OCI-LY7 (cell line): ENCODE measurements around the gene TRIM16. TPM values are rescaled to one million over a fixed set of nuclear protein-coding genes. Genes with fewer than 3 reads are reported as not detected.

ENCODE experiments used
- small RNA-seq: library from RNA; depleted of rRNA; stranded (forward); fragments of <200 nt; gene quantifications from one replicate; pipeline ENCODE3, GENCODE V24; 2014
- total RNA-seq, 2 experiments: library from RNA; depleted of rRNA in 1 of 2; stranded (reverse); fragments of >200 nt in 1 of 2; shearing (Covaris generic) in 1 of 2; gene quantifications; 2 replicates each; pipeline ENCODE4 v1.2.3, GENCODE V29; 2014 to 2022

Gene TRIM16
- total RNA-seq, 2 experiments from 2014 or later: 13.2 to 13.8 TPM

Small RNA genes within 50 kb of the gene (small RNA-seq; reads per million reads assigned to genes)
- not detected for gene AC005838.1
- gene ZNF29P: not detected

Other genes starting within 250 kb of the TRIM16 start
- 0.31 and 1.7 TPM in 2 replicates for gene CDRT4, start 216.7 kb downstream of the TRIM16 start, total RNA-seq (2014; rRNA removed; shearing (Covaris generic))
- 6.2 and 7.1 TPM in 2 replicates for gene CDRT4, start 216.7 kb downstream of the TRIM16 start, total RNA-seq (2022)
- 6.5 and 8.4 TPM in 2 replicates for gene TVP23C, start 120.8 kb downstream of the TRIM16 start, total RNA-seq (2014; rRNA removed; shearing (Covaris generic))
- gene TVP23C, start 120.8 kb downstream of the TRIM16 start, total RNA-seq (2022): 17.9 and 20.3 TPM in 2 replicates
- gene FBXW10B, start 64.6 kb downstream of the TRIM16 start, total RNA-seq (2014; rRNA removed; shearing (Covaris generic)): not detected in 2 replicates
- gene FBXW10B, start 64.6 kb downstream of the TRIM16 start, total RNA-seq (2022): not detected in 2 replicates
- gene ZNF286A, start 15.4 kb upstream of the TRIM16 start, total RNA-seq (2014; rRNA removed; shearing (Covaris generic)): 19.2 and 35.2 TPM in 2 replicates
- 32.3 and 35.4 TPM in 2 replicates for gene ZNF286A, start 15.4 kb upstream of the TRIM16 start, total RNA-seq (2022)
- not detected in 2 replicates for gene TBC1D26, start 48.0 kb upstream of the TRIM16 start, total RNA-seq (2014; rRNA removed; shearing (Covaris generic))
- 0.35 TPM in 1 of 2 replicates, not detected in the other for gene TBC1D26, start 48.0 kb upstream of the TRIM16 start, total RNA-seq (2022)